ENCODE results near the gene ZBTB38. TPM values are rescaled to one million over a fixed set of nuclear protein-coding genes. Genes with fewer than 3 reads are reported as not detected.

Gene ZBTB38
- total and polyA plus RNA-seq, 2 donors (not counting 1 experiment from before 2014, with no cell fraction given) = 96.0 to 191 TPM

- Histone ChIP-seq H3K36me3 (ENCODE audit: control insufficient read depth, insufficient read depth, low read length) (no peaks in the 10 kb centered on the region), H2AFZ (ENCODE audit: low read length) (no peak overlapping the region), H3K9me3 (ENCODE audit: control insufficient read depth, insufficient read depth, low read depth, low read length) (no peaks in the 10 kb centered on the region), H3K27ac (ENCODE audit: insufficient read depth, low read length) (no peak overlapping the region), H3K4me2 (ENCODE audit: extremely low read depth, insufficient read depth, low read length) (no peak overlapping the region), H3K9ac (ENCODE audit: insufficient read depth, low read length) (no peak overlapping the region), H3K79me2 (ENCODE audit: control insufficient read depth, insufficient read depth, low read length) (no peaks in the 10 kb centered on the region), H3K4me1 (ENCODE audit: control insufficient read depth, extremely low read depth, insufficient read depth, low read length) (peaks cover 24% of the 10 kb centered on the region), H3K27me3 (ENCODE audit: control insufficient read depth, insufficient read depth, low read length) (no peaks in the 10 kb centered on the region), H4K20me1 (ENCODE audit: control insufficient read depth, extremely low read depth, insufficient read depth, low read length) (no peaks in the 10 kb centered on the region), H3K4me3 (replicated peaks in 1 of 4; ENCODE audit: control extremely low read depth in 1 of 4, insufficient read depth in 1 of 4, low read depth in 3 of 4, low read length in 4 of 4) (no peak overlapping the region)
- DNase-seq (ENCODE audit: low read depth in 2 of 2) = no peak
- TF ChIP-seq EZH2 (IDR thresholded peaks at IDR 0.05; ENCODE audit: low read length, missing control alignments) (no peak), CTCF (conservative IDR thresholded peaks at IDR 0.05 in 1 of 2, IDR thresholded peaks at IDR 0.05 in 1 of 2; ENCODE audit: low read depth in 1 of 2, low read length in 2 of 2) (no peak)
Observed at GRCh38 chr3:141337991-141338390, 30.3 kb upstream of the ZBTB38 start.

DNA sequence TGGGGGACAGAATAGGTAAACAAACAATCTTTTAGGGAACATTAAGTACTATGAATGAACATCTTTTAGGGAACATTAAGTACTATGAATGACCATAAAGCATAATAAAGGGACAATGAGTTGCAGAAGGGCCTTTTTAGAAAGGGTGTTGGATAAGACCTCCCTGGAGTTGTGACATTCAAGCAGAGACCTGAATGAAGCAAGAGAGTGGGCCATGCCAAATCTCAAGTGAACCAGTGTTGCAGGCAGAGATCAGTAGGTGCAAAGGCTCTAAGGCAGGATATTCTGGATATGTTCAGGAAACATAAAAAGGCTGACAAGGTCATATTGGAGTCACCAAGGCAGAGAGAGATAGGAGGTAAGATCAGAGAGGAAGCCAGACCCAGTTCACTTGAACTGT lies 29.4 kb upstream of the ZBTB38 start:
- H3K27me3 ChIP-seq (ENCODE audit: control insufficient read depth, insufficient read depth, low read length) = no peaks in the 10 kb centered on the region
- H3K9me3 ChIP-seq (ENCODE audit: control insufficient read depth, insufficient read depth, low read depth, low read length) = no peaks in the 10 kb centered on the region
- no peaks in the 10 kb centered on the region for H4K20me1 ChIP-seq (ENCODE audit: control insufficient read depth, extremely low read depth, insufficient read depth, low read length)
- no peak overlapping the region for H3K4me2 ChIP-seq (ENCODE audit: extremely low read depth, insufficient read depth, low read length)
- no peak for TF ChIP-seq CTCF (conservative IDR thresholded peaks at IDR 0.05 in 1 of 2, IDR thresholded peaks at IDR 0.05 in 1 of 2; ENCODE audit: low read depth in 1 of 2, low read length in 2 of 2)
- TF ChIP-seq EZH2 (IDR thresholded peaks at IDR 0.05; ENCODE audit: low read length, missing control alignments) = no peak
- peaks cover 16% of the 10 kb centered on the region for H3K4me1 ChIP-seq (ENCODE audit: control insufficient read depth, extremely low read depth, insufficient read depth, low read length)
- no peak for DNase-seq (ENCODE audit: low read depth in 2 of 2)
- H3K36me3 ChIP-seq (ENCODE audit: control insufficient read depth, insufficient read depth, low read length) = no peaks in the 10 kb centered on the region
- H3K79me2 ChIP-seq (ENCODE audit: control insufficient read depth, insufficient read depth, low read length) = no peaks in the 10 kb centered on the region
- H3K4me3 ChIP-seq (replicated peaks in 1 of 4; ENCODE audit: control extremely low read depth in 1 of 4, insufficient read depth in 1 of 4, low read depth in 3 of 4, low read length in 4 of 4) = no peak overlapping the region
- H3K9ac ChIP-seq (ENCODE audit: insufficient read depth, low read length) = no peak overlapping the region
- H2AFZ ChIP-seq (ENCODE audit: low read length) = no peak overlapping the region
- no peak overlapping the region for H3K27ac ChIP-seq (ENCODE audit: insufficient read depth, low read length)

DNA sequence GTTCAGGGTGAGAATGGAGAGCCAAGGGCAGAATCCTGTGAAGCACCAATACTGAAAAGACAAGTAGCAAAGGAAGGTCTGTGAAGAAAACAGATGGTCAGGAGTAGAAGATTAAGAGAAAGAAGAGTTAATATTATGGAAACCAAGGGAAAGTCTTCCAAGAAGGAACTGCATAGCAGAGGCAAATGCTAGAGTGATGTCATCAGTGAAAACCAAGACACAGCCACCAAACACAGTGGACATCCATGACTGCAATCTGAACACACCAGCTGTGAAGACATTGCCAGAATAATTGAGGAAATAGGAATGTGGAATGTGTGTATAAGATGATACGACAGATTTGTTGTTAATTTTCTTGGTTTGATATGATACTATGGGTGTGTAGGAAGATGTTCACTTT lies 26.8 kb upstream of the ZBTB38 start:
- H3K9me3 ChIP-seq (ENCODE audit: control insufficient read depth, insufficient read depth, low read depth, low read length) = no peaks in the 10 kb centered on the region
- no peak overlapping the region for H3K4me3 ChIP-seq (replicated peaks in 1 of 4; ENCODE audit: control extremely low read depth in 1 of 4, insufficient read depth in 1 of 4, low read depth in 3 of 4, low read length in 4 of 4)
- no peaks in the 10 kb centered on the region for H3K27me3 ChIP-seq (ENCODE audit: control insufficient read depth, insufficient read depth, low read length)
- no peak overlapping the region for H2AFZ ChIP-seq (ENCODE audit: low read length)
- no peaks in the 10 kb centered on the region for H4K20me1 ChIP-seq (ENCODE audit: control insufficient read depth, extremely low read depth, insufficient read depth, low read length)
- no peak overlapping the region for H3K27ac ChIP-seq (ENCODE audit: insufficient read depth, low read length)
- DNase-seq (ENCODE audit: low read depth in 2 of 2) = no peak
- H3K4me2 ChIP-seq (ENCODE audit: extremely low read depth, insufficient read depth, low read length) = no peak overlapping the region
- no peak overlapping the region for H3K9ac ChIP-seq (ENCODE audit: insufficient read depth, low read length)
- TF ChIP-seq EZH2 (IDR thresholded peaks at IDR 0.05; ENCODE audit: low read length, missing control alignments) (no peak), CTCF (conservative IDR thresholded peaks at IDR 0.05 in 1 of 2, IDR thresholded peaks at IDR 0.05 in 1 of 2; ENCODE audit: low read depth in 1 of 2, low read length in 2 of 2) (no peak)
- H3K4me1 ChIP-seq (ENCODE audit: control insufficient read depth, extremely low read depth, insufficient read depth, low read length) = peaks cover 7% of the 10 kb centered on the region
- H3K79me2 ChIP-seq (ENCODE audit: control insufficient read depth, insufficient read depth, low read length) = no peaks in the 10 kb centered on the region
- no peaks in the 10 kb centered on the region for H3K36me3 ChIP-seq (ENCODE audit: control insufficient read depth, insufficient read depth, low read length)
